K562 (cell line): Measurements from ENCODE around the gene PTOV1. TPM values are rescaled to one million over a fixed set of nuclear protein-coding genes. Genes with fewer than 3 reads are reported as not detected.

ENCODE experiments used
- ATF6 ChIP-seq: sonication (generic); formaldehyde crosslinking; IDR thresholded peaks from 2 replicates; pipeline ENCODE4 v1.4.0; 2020; ENCODE audit warnings: mild to moderate bottlenecking, missing genetic modification reagents
- CBFA2T3 ChIP-seq: fragments of 450-650 bp; IDR thresholded peaks from 2 replicates; pipeline ENCODE4 v1.6.1; 2017
- CREB5 ChIP-seq: fragments of 250-450 bp; sonication (Bioruptor Pico); IDR thresholded peaks from 2 replicates; pipeline ENCODE4 v1.5.0; 2020; ENCODE audit warnings: mild to moderate bottlenecking
- ERF ChIP-seq: fragments of 450-650 bp; formaldehyde crosslinking; IDR thresholded peaks from 2 replicates; pipeline ENCODE4 v1.4.0; 2020; ENCODE audit warnings: mild to moderate bottlenecking, mixed read lengths
- HMGN3 ChIP-seq: IDR thresholded peaks from 2 replicates; pipeline ENCODE4 v1.6.1; 2011; ENCODE audit warnings: borderline replicate concordance, low read depth, mild to moderate bottlenecking, mixed read lengths, low read length; ENCODE audit not compliant: insufficient read length; ENCODE audit errors: extremely low read depth
- HMGXB4 ChIP-seq: sonication (generic); formaldehyde crosslinking; IDR thresholded peaks from 2 replicates; pipeline ENCODE4 v1.8.1; 2023; ENCODE audit warnings: mild to moderate bottlenecking, missing genetic modification reagents
- IFI16 ChIP-seq: fragments of 250-450 bp; sonication (Bioruptor Pico); IDR thresholded peaks from 2 replicates; pipeline ENCODE4 v2.1.2; 2022; ENCODE audit warnings: mild to moderate bottlenecking, inconsistent platforms
- KLF10 ChIP-seq: fragments of 250-450 bp; sonication (Bioruptor Pico); IDR thresholded peaks from 2 replicates; pipeline ENCODE4 v1.6.1; 2021; ENCODE audit warnings: matching md5 sums
- KLF16 ChIP-seq: IDR thresholded peaks from 2 replicates; pipeline ENCODE4 v1.6.1; 2016; ENCODE audit warnings: antibody characterized with exemption
- LCOR ChIP-seq: sonication (generic); formaldehyde crosslinking; IDR thresholded peaks from 2 replicates; pipeline ENCODE4 v1.8.0; 2022; ENCODE audit warnings: mild to moderate bottlenecking, missing genetic modification reagents
- PHB2 ChIP-seq: fragments of 450-650 bp; IDR thresholded peaks from 2 replicates; pipeline ENCODE4 v1.6.1; 2017; ENCODE audit warnings: low read depth
- POLR2B ChIP-seq: fragments of 450-650 bp; IDR thresholded peaks from 2 replicates; pipeline ENCODE4 v1.6.1; 2018; ENCODE audit warnings: low read depth; ENCODE audit not compliant: partially characterized antibody
- RCOR1 ChIP-seq, 2 experiments: IDR thresholded peaks; 2 replicates each; pipeline ENCODE4 v1.6.1; 2012; ENCODE audit warnings: low read depth in 2 of 2, low read length in 2 of 2, borderline replicate concordance in 1 of 2, improper control_type of control experiment in 1 of 2
- SETDB1 ChIP-seq: IDR thresholded peaks from one replicate; pipeline ENCODE4 v1.6.1; 2012; ENCODE audit warnings: low read length, control low read depth, inconsistent platforms
- SREBF2 ChIP-seq: sonication (generic); formaldehyde crosslinking; IDR thresholded peaks from 2 replicates; pipeline ENCODE4 v1.4.0; 2020; ENCODE audit warnings: mild to moderate bottlenecking, missing genetic modification reagents
- TAL1 ChIP-seq: fragments of 450-650 bp; IDR thresholded peaks from 2 replicates; pipeline ENCODE4 v1.6.1; 2016; ENCODE audit warnings: mild to moderate bottlenecking
- TBP ChIP-seq: optimal IDR thresholded peaks from 2 replicates; pipeline ENCODE3; 2011; ENCODE audit warnings: low read depth, low read length, improper control_type of control experiment
- TRIM25 ChIP-seq: fragments of 450-650 bp; IDR thresholded peaks from 2 replicates; pipeline ENCODE4 v1.7.0; 2016; ENCODE audit warnings: borderline replicate concordance
- TSC22D4 ChIP-seq: fragments of 450-650 bp; IDR thresholded peaks from 2 replicates; pipeline ENCODE4 v1.6.1; 2016; ENCODE audit warnings: missing genetic modification characterization, missing biosample characterization, control low read depth
- ZNF134 ChIP-seq: fragments of 250-450 bp; sonication (Bioruptor Pico); conservative IDR thresholded peaks from 2 replicates; pipeline ENCODE4 v1.4.0; 2020
- ZNF311 ChIP-seq: fragments of 250-450 bp; sonication (Bioruptor Pico); IDR thresholded peaks from 2 replicates; pipeline ENCODE4 v1.4.0; 2020; ENCODE audit warnings: mild to moderate bottlenecking, moderate library complexity
- ZNF76 ChIP-seq: fragments of 250-450 bp; sonication (Bioruptor Pico); IDR thresholded peaks from 2 replicates; pipeline ENCODE4 v1.4.0; 2020; ENCODE audit warnings: mild to moderate bottlenecking, moderate library complexity, borderline replicate concordance
- ZZZ3 ChIP-seq: fragments of 450-650 bp; IDR thresholded peaks from 2 replicates; pipeline ENCODE4 v1.6.1; 2016; ENCODE audit warnings: antibody characterized with exemption, mild to moderate bottlenecking, moderate library complexity
- polyA plus RNA-seq, 8 experiments: library from polyadenylated mRNA; depleted of rRNA in 4 of 8; stranded (reverse) in 5 of 8; unstranded in 3 of 8; fragments of >200 nt; fragmentation: Nextera tagmentation in 2 of 8; fragmentation: Illumina TruSeq in 1 of 8; extraction: Ambion mirVana in 2 of 8; extraction: Trizol in 1 of 8; gene quantifications; 2 replicates each; pipeline versions ENCODE4 v1.2.1 to v1.2.3, GENCODE V29; 2011 to 2014; ENCODE audit warnings: inconsistent platforms in 1 of 8, missing spikeins in 1 of 8
- total RNA-seq, 7 experiments: library from RNA; depleted of rRNA in 6 of 7; stranded (reverse); fragments of >200 nt in 6 of 7; fragmentation: Illumina TruSeq in 2 of 7; extraction: Trizol in 2 of 7; gene quantifications; 2 replicates each; pipeline versions ENCODE4 v1.2.1 to v1.2.3, GENCODE V29; 2011 to 2021; ENCODE audit warnings: low replicate concordance in 1 of 7

The PTOV1 gene
- total and polyA plus RNA-seq, 9 of the 15 experiments (the other 6 are each of a cell fraction or from before 2014, with no cell fraction given): 4.9 to 169 (median 43.5) TPM

GRCh38 chr19:49817964-49818648 is 32.9 kb upstream of the PTOV1 start, which contains the start of gene MED25 (continued):
- TF ChIP-seq TRIM25 (no peak), TSC22D4 (tag) (no peak), ZNF311 (CRISPR knock-in tag) (0 out of 2 replicates have a peak, but pooled peaks have one; percentile 43), CBFA2T3 (no peak), KLF10 (CRISPR knock-in tag) (no peak), HMGXB4 (CRISPR knock-in tag) (no peak; the same call in 1 of the 2 replicates), ZZZ3 (no peak), KLF16 (no peak), IFI16 (CRISPR knock-in tag) (no peak), SREBF2 (no peak), SETDB1 (no peak), ERF (peak; percentile 68; the same call in 1 of the 2 replicates), RCOR1 (IDR thresholded peaks at IDR 0.05; ENCODE audit: borderline replicate concordance in 1 of 2, low read depth in 2 of 2, low read length in 2 of 2) (no peak), TBP (peak; percentile 29), CREB5 (CRISPR knock-in tag) (no peak), ZNF134 (CRISPR knock-in tag) (no peak), PHB2 (no peak), POLR2B (peak; percentile 75), ATF6 (CRISPR knock-in tag) (no peak), HMGN3 (peak; percentile 59), ZNF76 (CRISPR knock-in tag) (peak; percentile 78; the same call in 1 of the 2 replicates), TAL1 (no peak), LCOR (CRISPR knock-in tag) (no peak)
